KOPT-K1 (cell line): ENCODE measurements around the gene INTS11.

Experiments
- H3K27ac ChIP-seq: fragments of 200-600 bp; sonication (generic); 2 replicates; pipeline ENCODE4 v1.5.1; 2016; ENCODE audit warnings: antibody characterized with exemption, mild to moderate bottlenecking, low read depth, low read length; ENCODE audit not compliant: poor library complexity, severe bottlenecking
- H3K36me3 ChIP-seq: fragments of 200-600 bp; sonication (generic); 2 replicates; pipeline ENCODE4 v1.5.1; 2017; ENCODE audit warnings: antibody characterized with exemption, mild to moderate bottlenecking, low read length, moderate library complexity; ENCODE audit not compliant: insufficient read depth
- H3K9me3 ChIP-seq: fragments of 200-600 bp; sonication (generic); 2 replicates; pipeline ENCODE4 v1.5.1; 2017; ENCODE audit warnings: antibody characterized with exemption, low read length, mild to moderate bottlenecking; ENCODE audit not compliant: insufficient read depth, poor library complexity, severe bottlenecking

Gene INTS11

DNA sequence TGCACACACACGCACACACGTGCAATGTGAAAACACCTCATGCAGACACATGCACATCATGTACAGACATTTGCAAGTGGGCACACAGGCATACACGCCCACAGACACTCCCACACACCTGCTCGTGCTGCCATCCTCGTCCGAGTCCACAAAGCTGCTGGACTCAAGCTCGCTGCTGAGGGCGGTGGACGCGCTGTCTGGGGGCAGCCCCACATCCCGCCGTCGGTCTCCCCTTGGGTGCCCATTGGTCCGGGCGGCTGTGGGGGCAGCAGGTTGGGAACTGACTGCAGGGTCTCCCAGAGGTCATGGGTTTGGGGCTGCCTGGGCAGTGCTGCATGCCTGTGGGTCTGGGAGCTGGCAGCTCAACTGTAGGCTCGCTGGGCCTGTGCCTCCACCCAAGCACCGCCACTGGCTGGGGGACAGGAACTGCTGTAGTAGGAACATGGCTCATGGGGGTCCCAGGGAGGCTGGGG is 17.1 kb upstream of the INTS11 start:
- Histone ChIP-seq H3K36me3 (peaks cover 28% of the 10 kb centered on the region; the same call in 1 of the 2 replicates), H3K27ac (no peak overlapping the region), H3K9me3 (no peaks in the 10 kb centered on the region)

DNA sequence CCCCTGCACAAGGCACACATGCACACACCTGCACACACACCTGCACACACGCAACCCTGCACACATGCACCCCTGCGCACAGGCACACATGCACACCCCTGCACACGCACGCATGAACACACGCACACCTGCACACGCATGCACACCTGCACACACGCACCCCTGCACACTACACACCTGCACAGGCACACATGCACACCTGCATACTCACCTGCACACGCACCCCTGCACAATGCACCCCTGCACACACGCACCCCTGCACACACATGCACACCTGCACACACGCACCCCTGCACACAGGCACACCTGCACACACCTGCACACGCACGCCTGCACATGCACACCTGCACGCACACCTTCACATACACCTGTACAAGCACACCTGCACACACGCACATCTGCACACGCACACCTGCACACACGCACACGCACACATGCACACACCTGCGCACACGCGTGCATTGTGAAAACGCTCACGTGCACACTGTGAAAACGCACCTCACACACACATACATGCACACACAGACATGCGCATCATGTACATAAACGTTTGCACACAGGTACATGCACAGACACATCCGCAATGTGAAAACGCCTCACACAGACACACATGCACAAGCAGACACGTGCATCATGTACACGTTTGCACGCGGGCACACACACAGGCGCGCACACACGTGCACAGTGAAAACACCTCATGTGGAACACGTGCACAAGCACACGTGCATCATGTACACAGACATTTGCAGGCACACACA is 16.5 kb upstream of the INTS11 start:
- H3K27ac ChIP-seq = no peak overlapping the region
- no peaks in the 10 kb centered on the region for H3K9me3 ChIP-seq
- H3K36me3 ChIP-seq = peaks cover 28% of the 10 kb centered on the region; the same call in 1 of the 2 replicates

DNA sequence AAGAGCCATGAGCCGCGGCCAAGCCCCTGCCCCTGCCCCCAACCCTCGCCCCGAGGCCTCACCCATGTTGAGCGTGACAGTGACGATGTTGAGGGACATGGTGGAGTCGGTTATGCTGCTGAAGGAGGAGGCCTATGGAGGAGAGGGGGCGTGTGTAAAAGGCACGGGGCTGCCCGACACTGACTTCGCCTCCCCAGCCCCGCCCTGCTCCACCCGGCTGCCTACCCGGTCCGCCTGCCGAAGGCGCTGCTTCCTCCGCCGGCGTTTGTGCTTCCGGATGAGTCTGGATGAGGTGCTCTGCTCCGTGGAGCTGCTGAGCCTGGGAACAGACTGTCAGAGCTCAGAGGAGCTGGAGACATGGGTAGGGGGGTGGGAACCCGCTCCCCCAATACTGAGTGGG is 15.7 kb upstream of the INTS11 start:
- H3K36me3 ChIP-seq = peaks cover 28% of the 10 kb centered on the region; the same call in 1 of the 2 replicates
- H3K9me3 ChIP-seq = no peaks in the 10 kb centered on the region
- no peak overlapping the region for H3K27ac ChIP-seq

DNA sequence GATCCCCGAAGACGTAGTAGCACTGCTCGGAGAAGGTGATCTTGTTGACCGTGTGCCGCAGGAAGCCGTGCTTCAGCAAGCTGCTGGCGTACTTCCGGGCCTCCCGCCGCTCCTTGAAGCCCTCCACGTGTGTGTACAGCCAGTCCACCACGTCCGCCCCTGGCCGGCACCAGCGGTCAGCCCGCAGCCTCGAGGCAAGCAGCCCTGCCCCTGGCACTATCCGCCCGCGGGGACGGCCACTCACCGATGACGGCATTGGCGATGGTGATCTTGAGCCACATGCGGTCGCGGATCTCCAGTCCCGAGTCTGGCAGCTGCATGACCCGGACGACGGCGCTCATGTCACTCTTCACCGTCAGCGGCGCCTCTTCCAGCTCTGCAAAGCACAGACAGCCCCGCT is 13.8 kb upstream of the INTS11 start:
- Histone ChIP-seq H3K36me3 (peaks cover 28% of the 10 kb centered on the region; the same call in 1 of the 2 replicates), H3K9me3 (no peaks in the 10 kb centered on the region), H3K27ac (no peak overlapping the region)

DNA sequence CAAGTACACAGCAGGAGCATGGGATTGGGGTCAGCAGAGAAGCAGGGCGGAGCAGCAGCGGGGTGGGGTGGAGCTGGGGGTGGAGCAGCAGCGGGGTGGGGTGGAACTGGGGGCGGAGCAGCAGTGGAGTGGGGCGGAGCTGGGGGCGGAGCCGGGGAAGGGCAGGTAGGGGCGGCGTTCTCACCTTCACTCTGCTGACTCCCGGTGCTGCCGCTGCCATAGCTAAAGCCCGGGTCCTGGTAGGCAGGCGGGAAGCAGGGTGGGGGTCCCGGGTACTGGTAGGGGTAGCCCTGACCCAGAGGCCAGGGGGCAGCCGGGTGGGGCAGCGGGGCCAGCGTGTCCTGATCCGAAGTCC is 13.3 kb upstream of the INTS11 start:
- no peaks in the 10 kb centered on the region for H3K9me3 ChIP-seq
- H3K27ac ChIP-seq = no peak overlapping the region
- H3K36me3 ChIP-seq = peaks cover 28% of the 10 kb centered on the region; the same call in 1 of the 2 replicates

DNA sequence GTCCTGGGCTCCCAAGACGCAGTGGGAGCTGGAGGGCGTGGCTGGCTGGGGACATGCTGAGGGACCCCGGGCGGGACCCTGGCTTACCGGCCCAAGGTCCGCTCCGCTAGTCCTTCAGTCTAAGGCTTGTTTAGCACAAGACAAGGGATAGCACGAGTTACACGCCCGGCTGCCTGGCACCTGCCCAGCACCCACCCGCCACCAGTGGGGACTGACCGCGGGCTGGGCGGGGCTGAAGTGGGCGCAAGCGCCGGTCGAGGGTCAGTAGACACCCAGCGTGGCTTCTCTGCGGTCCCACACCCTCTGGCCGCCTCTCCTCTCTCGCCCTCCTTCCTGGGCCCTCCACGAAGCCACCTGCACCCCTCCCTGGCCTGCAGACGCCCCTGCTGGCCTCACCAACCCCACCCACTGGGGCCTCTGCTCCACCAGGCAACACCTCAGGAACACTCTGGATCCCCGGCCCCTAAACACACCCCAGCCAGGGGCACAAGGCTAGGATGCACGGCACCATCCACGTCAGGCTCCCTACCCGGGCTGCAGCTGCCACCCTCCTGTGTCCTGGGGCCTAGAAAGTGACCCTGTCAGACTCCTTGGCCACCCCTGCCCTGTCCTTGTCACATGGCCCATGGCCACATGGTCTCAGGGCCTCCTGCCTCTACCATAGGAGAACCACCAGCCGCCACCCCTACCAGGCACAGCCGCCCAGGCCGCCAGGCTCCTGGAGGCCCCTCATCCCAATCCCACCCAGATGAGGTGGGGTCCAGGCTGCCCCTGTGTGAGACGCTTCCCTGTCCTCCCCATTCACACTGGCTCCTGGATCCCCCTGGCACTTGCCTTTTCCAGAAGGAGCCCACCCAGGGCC is 12.7 kb upstream of the INTS11 start:
- peaks cover 28% of the 10 kb centered on the region; the same call in 1 of the 2 replicates for H3K36me3 ChIP-seq
- no peaks in the 10 kb centered on the region for H3K9me3 ChIP-seq
- no peak overlapping the region for H3K27ac ChIP-seq

DNA sequence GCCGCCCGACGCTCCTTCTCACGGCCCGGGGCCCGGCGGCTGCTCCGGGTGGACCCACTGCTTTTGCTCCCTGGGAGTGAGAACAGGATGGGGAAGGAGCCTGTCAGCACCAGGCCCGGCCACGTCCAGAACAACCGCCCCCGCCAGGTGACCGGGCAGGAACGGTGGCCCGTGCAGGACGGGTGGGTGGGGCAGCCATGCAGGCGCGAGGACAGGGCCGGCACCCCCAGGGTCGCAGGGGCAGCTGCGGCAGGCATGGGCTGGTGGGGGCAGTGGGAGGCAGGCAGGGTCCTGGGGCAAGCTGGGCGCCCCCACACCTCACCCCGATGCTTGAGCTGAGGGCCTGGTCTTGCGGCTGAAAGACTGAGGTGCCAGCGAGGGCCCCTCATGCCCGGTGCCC is 12.0 kb upstream of the INTS11 start:
- Histone ChIP-seq H3K27ac (no peak overlapping the region), H3K9me3 (no peaks in the 10 kb centered on the region), H3K36me3 (peaks cover 24% of the 10 kb centered on the region; the same call in 1 of the 2 replicates)

DNA sequence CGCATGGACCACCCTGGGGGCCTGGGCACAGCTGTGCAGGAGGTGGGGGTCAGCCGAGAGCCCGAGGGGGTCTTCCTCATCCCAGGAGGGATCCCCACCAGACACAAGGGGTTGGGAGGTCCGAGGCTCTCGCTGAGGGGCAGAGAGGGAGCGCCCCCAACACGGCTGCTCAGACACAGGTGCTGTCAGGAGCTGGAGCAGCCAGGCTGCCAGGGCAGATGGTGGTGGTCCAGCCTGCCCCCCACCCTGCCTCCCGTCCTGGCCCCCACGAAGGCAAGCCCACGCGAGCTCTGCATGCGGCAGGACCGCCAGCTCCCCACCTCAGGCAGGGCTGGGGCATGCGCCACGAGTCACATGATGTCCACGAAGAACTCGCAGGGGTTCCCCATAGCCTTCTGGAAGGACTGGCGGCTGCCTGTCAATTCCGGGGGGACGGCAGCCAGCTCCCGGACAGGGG is 11.4 kb upstream of the INTS11 start:
- Histone ChIP-seq H3K27ac (no peak overlapping the region), H3K9me3 (no peaks in the 10 kb centered on the region), H3K36me3 (peaks cover 18% of the 10 kb centered on the region; the same call in 1 of the 2 replicates)

DNA sequence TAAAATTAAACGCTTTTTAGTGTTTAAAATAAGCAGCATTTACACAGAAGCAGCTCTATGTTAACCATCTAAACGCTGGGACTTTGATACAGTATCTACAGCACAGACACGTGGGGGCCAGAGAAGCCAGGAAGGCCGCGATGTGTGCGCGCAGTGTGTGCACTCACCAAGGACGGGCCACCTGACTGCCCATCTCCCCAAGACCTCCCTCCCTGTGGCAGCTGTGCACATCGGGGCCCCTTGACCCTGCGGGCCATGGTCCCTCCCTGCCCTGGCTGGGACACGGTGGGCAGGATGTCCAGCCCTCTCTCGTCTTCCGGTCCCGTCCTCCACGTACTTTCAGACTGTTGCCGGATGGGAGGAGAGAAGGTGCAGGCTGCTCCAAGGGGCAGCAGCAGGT is 10.8 kb upstream of the INTS11 start:
- Histone ChIP-seq H3K9me3 (no peaks in the 10 kb centered on the region), H3K27ac (no peak overlapping the region), H3K36me3 (peaks cover 16% of the 10 kb centered on the region; the same call in 1 of the 2 replicates)

DNA sequence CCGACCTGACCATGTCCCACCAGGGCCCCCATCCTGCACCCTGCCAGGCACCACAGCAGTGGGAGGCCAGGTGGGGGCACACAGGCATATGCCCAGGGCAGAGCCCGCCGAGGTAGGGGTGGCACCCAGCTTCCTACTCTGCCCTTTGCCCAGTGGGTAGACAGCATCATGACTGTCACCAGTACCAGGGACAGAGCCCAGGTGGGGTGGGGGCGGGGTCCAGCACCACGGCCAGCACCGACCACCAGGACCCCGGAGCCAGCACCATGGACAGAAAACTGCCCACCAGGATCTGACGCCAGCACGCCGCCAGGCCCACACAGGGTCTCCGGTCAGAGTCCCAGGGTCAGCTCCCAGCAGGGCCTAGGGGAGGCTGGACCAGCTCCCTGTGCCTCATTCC is 10.4 kb upstream of the INTS11 start:
- Histone ChIP-seq H3K9me3 (peaks cover 4% of the 10 kb centered on the region), H3K27ac (no peak overlapping the region), H3K36me3 (peaks cover 13% of the 10 kb centered on the region; the same call in 1 of the 2 replicates)

DNA sequence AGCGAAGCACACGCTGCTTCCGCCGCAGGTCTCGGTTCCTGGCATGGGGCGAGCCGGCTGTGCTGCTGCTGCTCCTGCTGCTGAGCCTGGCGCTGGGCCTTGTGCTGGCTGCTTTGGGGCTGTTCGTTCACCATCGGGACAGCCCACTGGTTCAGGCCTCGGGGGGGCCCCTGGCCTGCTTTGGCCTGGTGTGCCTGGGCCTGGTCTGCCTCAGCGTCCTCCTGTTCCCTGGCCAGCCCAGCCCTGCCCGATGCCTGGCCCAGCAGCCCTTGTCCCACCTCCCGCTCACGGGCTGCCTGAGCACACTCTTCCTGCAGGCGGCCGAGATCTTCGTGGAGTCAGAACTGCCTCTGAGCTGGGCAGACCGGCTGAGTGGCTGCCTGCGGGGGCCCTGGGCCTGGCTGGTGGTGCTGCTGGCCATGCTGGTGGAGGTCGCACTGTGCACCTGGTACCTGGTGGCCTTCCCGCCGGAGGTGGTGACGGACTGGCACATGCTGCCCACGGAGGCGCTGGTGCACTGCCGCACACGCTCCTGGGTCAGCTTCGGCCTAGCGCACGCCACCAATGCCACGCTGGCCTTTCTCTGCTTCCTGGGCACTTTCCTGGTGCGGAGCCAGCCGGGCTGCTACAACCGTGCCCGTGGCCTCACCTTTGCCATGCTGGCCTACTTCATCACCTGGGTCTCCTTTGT is 9.2 kb upstream of the INTS11 start:
- no peak overlapping the region for H3K27ac ChIP-seq
- peaks cover 9% of the 10 kb centered on the region; the same call in 1 of the 2 replicates for H3K36me3 ChIP-seq
- H3K9me3 ChIP-seq = peaks cover 4% of the 10 kb centered on the region

DNA sequence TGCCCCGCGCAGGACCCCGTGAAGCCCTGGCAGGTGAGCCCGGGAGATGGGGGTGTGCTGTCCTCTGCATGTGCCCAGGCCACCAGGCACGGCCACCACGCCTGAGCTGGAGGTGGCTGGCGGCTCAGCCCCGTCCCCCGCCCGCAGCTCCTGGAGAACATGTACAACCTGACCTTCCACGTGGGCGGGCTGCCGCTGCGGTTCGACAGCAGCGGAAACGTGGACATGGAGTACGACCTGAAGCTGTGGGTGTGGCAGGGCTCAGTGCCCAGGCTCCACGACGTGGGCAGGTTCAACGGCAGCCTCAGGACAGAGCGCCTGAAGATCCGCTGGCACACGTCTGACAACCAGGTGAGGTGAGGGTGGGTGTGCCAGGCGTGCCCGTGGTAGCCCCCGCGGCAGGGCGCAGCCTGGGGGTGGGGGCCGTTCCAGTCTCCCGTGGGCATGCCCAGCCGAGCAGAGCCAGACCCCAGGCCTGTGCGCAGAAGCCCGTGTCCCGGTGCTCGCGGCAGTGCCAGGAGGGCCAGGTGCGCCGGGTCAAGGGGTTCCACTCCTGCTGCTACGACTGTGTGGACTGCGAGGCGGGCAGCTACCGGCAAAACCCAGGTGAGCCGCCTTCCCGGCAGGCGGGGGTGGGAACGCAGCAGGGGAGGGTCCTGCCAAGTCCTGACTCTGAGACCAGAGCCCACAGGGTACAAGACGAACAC is 8.5 kb upstream of the INTS11 start:
- no peak overlapping the region for H3K27ac ChIP-seq
- H3K9me3 ChIP-seq = peaks cover 4% of the 10 kb centered on the region
- H3K36me3 ChIP-seq = peaks cover 5% of the 10 kb centered on the region; the same call in 1 of the 2 replicates

DNA sequence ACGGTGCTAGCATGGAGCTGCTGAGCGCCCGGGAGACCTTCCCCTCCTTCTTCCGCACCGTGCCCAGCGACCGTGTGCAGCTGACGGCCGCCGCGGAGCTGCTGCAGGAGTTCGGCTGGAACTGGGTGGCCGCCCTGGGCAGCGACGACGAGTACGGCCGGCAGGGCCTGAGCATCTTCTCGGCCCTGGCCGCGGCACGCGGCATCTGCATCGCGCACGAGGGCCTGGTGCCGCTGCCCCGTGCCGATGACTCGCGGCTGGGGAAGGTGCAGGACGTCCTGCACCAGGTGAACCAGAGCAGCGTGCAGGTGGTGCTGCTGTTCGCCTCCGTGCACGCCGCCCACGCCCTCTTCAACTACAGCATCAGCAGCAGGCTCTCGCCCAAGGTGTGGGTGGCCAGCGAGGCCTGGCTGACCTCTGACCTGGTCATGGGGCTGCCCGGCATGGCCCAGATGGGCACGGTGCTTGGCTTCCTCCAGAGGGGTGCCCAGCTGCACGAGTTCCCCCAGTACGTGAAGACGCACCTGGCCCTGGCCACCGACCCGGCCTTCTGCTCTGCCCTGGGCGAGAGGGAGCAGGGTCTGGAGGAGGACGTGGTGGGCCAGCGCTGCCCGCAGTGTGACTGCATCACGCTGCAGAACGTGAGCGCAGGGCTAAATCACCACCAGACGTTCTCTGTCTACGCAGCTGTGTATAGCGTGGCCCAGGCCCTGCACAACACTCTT is 7.7 kb upstream of the INTS11 start:
- H3K9me3 ChIP-seq = peaks cover 4% of the 10 kb centered on the region
- 0 out of 2 replicates have a peak, but pooled peaks cover under 1% of the 10 kb centered on the region for H3K36me3 ChIP-seq
- H3K27ac ChIP-seq = no peak overlapping the region
